ENCODE measurements around the gene SAMD4A.

Gene SAMD4A

DNA sequence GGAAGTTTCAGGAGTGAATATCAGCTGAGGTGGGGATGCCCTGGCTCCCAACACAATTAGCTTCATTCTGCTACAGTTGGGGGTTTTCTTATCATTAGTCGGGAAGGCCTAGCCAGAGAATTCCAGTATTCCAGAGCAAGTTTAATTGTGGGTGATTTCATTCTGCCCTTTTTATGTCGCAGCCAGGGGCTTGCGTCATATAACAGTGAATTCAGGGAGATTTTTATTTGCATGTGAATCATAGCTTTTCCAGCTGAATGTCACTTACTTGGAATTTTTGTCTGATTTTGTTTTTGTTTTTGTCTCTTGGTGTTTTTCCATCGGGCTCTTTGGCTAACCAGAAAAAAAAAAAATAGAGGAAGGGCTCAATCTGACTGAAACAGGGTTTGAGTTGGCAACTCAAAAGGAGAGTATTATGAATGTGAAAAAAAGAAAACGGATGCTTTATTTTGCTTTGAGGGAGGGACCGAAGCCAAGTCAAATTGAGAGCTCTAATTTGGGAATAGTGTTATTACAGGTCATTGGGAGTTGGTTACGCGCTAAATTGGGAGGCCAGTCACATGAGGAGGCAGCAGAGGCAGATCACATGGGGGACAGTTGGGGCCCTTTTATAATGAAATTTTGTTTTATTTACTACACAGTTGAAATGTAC lies 119.4 kb downstream of the SAMD4A start:
- TF ChIP-seq, protein P1, sequence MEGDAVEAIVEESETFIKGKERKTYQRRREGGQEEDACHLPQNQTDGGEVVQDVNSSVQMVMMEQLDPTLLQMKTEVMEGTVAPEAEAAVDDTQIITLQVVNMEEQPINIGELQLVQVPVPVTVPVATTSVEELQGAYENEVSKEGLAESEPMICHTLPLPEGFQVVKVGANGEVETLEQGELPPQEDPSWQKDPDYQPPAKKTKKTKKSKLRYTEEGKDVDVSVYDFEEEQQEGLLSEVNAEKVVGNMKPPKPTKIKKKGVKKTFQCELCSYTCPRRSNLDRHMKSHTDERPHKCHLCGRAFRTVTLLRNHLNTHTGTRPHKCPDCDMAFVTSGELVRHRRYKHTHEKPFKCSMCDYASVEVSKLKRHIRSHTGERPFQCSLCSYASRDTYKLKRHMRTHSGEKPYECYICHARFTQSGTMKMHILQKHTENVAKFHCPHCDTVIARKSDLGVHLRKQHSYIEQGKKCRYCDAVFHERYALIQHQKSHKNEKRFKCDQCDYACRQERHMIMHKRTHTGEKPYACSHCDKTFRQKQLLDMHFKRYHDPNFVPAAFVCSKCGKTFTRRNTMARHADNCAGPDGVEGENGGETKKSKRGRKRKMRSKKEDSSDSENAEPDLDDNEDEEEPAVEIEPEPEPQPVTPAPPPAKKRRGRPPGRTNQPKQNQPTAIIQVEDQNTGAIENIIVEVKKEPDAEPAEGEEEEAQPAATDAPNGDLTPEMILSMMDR (IDR thresholded peaks at IDR 0.05; ENCODE audit: extremely low read depth, insufficient read depth, missing control alignments): no peak
- no peak for DNase-seq (ENCODE audit: low spot score)
- in situ Hi-C loops (cut with MboI; ENCODE audit: low pct_unique_long_range_greater_than_20kb, low sequenced_read_pairs, unreplicated experiment): no loop called here

DNA sequence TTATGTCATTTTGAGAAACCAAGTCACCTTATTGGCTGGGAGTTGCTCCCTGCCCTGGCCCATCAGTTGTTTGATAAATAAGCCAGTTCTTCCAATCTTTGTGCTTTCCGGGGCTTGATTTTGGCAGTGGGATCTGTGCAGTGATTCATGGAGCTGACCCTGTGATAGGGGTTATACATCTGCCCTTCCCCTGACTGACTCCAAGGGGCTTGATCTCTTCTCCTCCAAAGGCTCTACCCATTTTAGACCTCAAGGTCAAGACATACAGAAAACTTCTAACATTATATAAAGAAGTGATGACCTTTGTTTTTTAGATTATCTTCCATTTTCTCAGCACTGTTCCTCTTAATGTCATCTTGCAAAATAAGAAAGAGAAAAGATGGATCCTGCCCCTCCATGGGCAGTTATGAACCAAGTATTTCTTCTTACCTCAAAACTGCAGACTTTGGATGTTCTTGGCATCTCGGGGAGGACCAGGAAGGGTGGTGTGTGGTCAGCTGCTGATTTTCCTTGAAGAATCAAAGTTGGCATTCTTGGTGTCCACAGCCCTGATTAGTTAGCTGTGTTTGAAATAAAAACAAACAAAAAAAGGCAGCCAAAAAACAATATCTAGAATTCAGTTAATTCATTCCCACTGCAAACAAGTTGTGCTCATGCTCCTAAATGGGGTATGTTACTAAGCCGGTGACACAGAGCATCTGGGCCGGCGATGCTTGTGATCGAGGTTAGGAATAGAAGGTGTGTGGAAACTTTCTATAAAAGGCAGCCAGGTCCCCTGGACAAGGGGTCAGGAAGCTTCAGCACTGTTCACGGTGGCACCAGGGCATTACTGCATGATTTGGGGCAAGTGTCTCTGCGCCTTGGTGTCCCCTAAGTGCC lies 120.2 kb downstream of the SAMD4A start:
- no peak for DNase-seq (ENCODE audit: low spot score)
- in situ Hi-C loops (cut with MboI; ENCODE audit: low pct_unique_long_range_greater_than_20kb, low sequenced_read_pairs, unreplicated experiment): no loop called here
- TF ChIP-seq, protein P1 (IDR thresholded peaks at IDR 0.05; ENCODE audit: extremely low read depth, insufficient read depth, missing control alignments): no peak

DNA sequence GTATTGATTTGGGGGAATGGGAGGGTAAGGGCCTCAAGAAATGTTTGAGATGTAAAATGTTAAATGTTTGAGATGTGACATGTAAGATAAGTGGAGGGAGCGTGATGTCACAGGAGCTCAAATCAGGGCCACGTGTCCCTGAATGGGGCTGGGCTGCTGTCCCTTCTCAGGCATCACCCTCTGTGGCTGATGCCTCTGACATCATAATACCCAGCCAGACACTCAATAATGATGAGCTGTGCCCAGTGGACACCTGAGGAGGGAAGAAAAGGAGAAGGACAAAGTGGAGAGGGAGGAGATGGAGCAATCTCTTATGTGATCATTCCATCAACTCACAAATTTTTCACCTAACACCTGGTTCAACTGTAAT lies 120.8 kb downstream of the SAMD4A start:
- in situ Hi-C loops (cut with MboI; ENCODE audit: low pct_unique_long_range_greater_than_20kb, low sequenced_read_pairs, unreplicated experiment): no loop called here
- no peak for DNase-seq (ENCODE audit: low spot score)
- TF ChIP-seq, protein P1 (IDR thresholded peaks at IDR 0.05; ENCODE audit: extremely low read depth, insufficient read depth, missing control alignments): no peak

DNA sequence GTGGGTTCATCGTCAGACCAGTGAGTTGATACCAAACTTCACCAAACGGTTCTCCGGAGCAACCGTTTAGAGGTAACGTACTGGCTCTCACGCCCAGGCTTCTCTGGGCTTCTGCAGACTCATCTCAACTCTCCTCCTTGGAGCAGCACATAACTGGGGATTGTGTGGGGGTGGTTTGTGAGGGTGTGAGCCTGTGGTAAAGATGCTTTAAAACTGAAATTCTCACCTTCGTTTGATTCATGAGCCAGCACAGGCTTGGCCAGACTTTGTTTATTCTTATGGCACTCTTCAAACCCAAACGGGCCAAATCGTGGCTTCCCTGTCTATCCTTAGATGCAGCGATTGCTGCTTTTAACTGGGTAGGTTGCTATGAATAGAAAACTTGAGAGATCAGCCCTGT lies 121.3 kb downstream of the SAMD4A start:
- TF ChIP-seq, protein P1 (IDR thresholded peaks at IDR 0.05; ENCODE audit: extremely low read depth, insufficient read depth, missing control alignments): no peak
- in situ Hi-C loops (cut with MboI; ENCODE audit: low pct_unique_long_range_greater_than_20kb, low sequenced_read_pairs, unreplicated experiment): no loop called here
- no peak for DNase-seq (ENCODE audit: low spot score)

DNA sequence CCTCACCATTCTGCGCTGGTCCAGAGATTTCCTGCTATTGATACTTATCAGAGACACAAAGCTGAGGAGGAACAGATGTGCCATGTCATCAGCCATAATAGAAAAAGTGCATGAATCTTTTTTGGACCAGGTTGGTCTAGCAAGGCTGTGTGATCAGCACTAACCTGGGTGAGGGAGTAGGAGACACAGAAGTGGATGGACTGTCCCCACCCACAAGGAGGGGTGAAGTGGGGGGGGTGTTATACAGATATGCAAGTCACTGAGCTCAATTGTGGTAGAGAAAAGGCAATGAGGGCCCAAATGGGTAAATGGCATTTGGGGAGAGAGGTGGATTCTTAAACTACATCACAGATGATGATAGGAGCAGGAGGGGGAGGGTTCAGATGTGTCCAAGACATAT lies 123.0 kb downstream of the SAMD4A start:
- in situ Hi-C loops (cut with MboI; ENCODE audit: low pct_unique_long_range_greater_than_20kb, low sequenced_read_pairs, unreplicated experiment): no loop called here
- DNase-seq (ENCODE audit: low spot score): no peak
- TF ChIP-seq, protein P1 (IDR thresholded peaks at IDR 0.05; ENCODE audit: extremely low read depth, insufficient read depth, missing control alignments): no peak

DNA sequence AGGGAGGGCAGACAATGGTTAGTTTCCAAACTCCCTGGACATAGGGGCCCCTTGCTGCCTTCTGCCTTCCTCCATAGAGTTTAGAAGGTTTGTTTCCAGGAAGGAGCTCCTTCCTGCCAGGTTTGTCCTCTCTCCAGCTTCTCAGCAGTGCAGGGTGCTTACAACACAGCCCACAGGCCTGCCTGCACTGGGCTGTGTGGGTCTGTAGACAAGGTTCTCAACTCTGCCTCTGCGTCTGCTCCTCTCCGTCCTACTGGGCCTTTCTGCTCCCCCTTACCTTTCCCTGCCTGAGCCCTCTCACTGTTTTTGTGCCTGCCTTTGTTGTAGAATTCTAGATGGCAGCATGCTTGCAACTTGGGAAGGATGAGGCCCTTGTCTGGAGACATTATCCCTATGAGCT lies 124.0 kb downstream of the SAMD4A start:
- in situ Hi-C loops (cut with MboI; ENCODE audit: low pct_unique_long_range_greater_than_20kb, low sequenced_read_pairs, unreplicated experiment): no loop called here
- no peak for DNase-seq (ENCODE audit: low spot score)
- TF ChIP-seq, protein P1 (IDR thresholded peaks at IDR 0.05; ENCODE audit: extremely low read depth, insufficient read depth, missing control alignments): no peak
